Hepatocyte (in vitro differentiated cells): Measurements from ENCODE around the gene PRR5.

Experiments used
- EZH2 ChIP-seq: fragments of 200-600 bp; sonication (generic); IDR thresholded peaks from 2 replicates; pipeline ENCODE4 v1.6.1; 2016; ENCODE audit warnings: antibody characterized with exemption, mild to moderate bottlenecking, borderline replicate concordance
- EZH2phosphoT487 ChIP-seq: fragments of 200-600 bp; sonication (generic); IDR thresholded peaks from one replicate; pipeline ENCODE4 v1.6.1; 2018; ENCODE audit warnings: antibody characterized with exemption, mild to moderate bottlenecking, low read depth, moderate library complexity; ENCODE audit not compliant: unreplicated experiment, severe bottlenecking
- TF ChIP-seq, protein P1 (sequence below): fragments of 200-600 bp; sonication (generic); IDR thresholded peaks from 2 replicates; pipeline ENCODE4 v1.5.1; 2016; ENCODE audit warnings: antibody characterized with exemption, mild to moderate bottlenecking; ENCODE audit not compliant: poor library complexity

DNA sequence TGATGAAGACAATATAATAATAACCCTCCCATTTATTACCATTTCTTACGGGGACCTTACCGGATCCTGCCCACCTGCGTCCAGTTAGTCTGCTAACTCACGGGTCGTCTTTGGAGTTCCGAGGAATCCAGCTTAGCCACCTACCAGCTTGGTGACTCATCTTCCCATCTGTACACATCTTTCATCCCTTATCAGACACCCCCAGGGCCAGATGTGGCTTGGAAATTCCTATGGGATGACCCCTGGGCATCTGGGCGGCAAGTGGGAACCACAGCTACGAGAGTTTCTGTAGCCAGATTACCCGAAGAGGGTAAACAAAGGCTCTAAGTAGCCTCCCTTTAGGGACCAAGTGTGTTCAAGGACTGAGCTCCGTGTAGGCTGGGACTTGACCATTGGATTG lies 12.8 kb upstream of the PRR5 start:
- TF ChIP-seq, protein P1, sequence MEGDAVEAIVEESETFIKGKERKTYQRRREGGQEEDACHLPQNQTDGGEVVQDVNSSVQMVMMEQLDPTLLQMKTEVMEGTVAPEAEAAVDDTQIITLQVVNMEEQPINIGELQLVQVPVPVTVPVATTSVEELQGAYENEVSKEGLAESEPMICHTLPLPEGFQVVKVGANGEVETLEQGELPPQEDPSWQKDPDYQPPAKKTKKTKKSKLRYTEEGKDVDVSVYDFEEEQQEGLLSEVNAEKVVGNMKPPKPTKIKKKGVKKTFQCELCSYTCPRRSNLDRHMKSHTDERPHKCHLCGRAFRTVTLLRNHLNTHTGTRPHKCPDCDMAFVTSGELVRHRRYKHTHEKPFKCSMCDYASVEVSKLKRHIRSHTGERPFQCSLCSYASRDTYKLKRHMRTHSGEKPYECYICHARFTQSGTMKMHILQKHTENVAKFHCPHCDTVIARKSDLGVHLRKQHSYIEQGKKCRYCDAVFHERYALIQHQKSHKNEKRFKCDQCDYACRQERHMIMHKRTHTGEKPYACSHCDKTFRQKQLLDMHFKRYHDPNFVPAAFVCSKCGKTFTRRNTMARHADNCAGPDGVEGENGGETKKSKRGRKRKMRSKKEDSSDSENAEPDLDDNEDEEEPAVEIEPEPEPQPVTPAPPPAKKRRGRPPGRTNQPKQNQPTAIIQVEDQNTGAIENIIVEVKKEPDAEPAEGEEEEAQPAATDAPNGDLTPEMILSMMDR, result no peak
- TF ChIP-seq EZH2phosphoT487 (no peak), EZH2 (no peak)
